GM12872 (cell line): Measurements from ENCODE around the gene PADI1.

ENCODE experiments used
- TF ChIP-seq, protein P1 (sequence below): IDR thresholded peaks from 3 replicates; pipeline ENCODE4 v1.5.1; 2011; ENCODE audit warnings: low read depth, mild to moderate bottlenecking, low read length, moderate library complexity; ENCODE audit not compliant: insufficient read depth

PADI1 gene

DNA sequence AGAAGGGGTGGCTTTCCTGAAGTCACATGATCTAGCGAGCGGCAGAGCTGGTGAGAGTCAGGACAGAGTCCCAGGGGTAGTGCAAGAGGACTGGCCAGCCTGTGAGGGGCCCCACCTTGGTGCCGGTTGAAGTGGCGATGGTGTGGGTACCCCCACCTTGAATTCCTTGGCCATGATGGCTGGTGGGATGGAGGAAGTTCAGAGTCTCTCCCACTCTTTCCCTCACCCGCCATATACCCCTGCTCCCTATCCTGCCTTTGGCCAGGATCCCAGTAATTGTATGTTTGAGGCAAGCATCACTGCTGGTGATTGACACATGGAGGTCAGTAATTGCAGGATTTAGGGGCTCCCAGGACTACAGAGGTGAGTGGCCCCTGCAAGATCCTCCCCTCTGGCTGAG is 55.8 kb downstream of the PADI1 start:
- TF ChIP-seq, protein P1, sequence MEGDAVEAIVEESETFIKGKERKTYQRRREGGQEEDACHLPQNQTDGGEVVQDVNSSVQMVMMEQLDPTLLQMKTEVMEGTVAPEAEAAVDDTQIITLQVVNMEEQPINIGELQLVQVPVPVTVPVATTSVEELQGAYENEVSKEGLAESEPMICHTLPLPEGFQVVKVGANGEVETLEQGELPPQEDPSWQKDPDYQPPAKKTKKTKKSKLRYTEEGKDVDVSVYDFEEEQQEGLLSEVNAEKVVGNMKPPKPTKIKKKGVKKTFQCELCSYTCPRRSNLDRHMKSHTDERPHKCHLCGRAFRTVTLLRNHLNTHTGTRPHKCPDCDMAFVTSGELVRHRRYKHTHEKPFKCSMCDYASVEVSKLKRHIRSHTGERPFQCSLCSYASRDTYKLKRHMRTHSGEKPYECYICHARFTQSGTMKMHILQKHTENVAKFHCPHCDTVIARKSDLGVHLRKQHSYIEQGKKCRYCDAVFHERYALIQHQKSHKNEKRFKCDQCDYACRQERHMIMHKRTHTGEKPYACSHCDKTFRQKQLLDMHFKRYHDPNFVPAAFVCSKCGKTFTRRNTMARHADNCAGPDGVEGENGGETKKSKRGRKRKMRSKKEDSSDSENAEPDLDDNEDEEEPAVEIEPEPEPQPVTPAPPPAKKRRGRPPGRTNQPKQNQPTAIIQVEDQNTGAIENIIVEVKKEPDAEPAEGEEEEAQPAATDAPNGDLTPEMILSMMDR = no peak

DNA sequence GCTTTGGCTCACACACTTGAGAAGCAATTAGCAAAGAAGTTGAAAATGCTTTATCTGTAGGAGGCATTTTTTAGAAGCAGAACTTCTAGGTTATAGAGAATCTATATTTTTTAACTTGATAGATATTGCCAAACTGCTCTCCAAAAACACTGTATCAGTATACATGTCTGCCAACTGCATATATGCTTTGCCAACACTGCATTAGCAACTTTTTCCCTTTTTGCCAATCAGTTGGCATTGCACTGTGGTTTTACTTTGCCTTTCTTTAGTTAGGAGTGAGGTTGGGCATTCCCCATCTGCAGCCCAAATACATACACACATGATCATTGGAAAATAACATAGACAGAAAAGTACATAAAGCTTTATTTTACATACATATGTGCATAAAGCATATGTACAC is 59.0 kb downstream of the PADI1 start:
- TF ChIP-seq, protein P1 = no peak

DNA sequence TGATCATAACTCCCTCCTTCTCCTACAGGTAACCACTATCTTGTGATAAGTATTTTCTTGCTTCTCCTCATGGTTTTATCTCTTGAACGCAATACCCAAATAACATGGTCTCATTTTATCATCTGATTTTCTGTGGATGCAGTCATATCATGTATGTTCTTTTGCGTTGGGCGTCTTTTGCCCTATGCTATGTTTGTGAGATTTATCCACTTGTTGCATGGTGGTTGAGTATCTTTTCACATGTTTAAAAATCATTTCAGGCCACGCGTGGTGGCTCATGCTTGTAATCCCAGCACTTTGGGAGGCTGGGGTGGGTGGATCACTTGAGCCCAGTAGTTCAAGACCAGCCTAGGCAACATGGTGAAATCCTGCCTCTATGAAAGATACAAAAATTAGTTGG is 59.5 kb downstream of the PADI1 start:
- TF ChIP-seq, protein P1 = no peak

DNA sequence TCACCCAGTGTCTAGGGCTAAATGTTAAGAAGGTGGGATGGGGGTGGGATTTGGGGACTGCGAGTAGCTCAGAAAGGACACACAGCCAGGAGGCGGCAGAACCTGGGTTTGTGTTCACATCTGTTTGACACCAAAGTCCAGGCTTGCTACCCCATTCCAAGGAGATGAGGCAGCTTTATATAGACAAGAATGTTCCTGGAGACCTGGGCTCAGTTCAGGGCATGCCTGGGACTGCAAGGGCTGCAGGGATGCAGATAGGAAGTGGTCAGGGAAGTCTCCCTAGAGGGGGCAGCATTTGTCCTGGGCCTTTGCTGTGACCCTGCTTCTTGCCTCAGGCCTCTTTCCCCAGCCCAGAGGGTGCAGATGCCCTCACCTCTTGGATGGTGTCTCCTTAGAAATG is 60.2 kb downstream of the PADI1 start:
- TF ChIP-seq, protein P1 = no peak

DNA sequence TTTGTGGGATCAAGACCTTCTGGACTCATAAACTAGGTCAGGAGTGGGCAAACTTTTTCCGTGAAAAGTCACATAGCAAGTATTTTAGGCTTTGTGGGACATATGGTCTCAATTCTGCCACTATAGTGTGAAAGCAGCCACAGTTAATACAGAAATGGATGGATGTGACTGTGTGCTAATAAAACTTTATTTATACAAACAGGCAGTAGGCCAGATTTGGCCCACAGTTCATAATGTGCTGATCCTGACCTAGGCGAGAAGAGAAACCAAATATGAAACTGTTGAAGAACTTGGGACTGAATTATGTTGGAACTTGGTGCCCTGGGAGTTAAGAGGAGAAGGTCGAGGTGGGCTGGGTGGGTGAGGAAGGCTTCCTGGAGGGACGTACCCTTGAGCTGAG is 61.0 kb downstream of the PADI1 start:
- TF ChIP-seq, protein P1 = no peak

DNA sequence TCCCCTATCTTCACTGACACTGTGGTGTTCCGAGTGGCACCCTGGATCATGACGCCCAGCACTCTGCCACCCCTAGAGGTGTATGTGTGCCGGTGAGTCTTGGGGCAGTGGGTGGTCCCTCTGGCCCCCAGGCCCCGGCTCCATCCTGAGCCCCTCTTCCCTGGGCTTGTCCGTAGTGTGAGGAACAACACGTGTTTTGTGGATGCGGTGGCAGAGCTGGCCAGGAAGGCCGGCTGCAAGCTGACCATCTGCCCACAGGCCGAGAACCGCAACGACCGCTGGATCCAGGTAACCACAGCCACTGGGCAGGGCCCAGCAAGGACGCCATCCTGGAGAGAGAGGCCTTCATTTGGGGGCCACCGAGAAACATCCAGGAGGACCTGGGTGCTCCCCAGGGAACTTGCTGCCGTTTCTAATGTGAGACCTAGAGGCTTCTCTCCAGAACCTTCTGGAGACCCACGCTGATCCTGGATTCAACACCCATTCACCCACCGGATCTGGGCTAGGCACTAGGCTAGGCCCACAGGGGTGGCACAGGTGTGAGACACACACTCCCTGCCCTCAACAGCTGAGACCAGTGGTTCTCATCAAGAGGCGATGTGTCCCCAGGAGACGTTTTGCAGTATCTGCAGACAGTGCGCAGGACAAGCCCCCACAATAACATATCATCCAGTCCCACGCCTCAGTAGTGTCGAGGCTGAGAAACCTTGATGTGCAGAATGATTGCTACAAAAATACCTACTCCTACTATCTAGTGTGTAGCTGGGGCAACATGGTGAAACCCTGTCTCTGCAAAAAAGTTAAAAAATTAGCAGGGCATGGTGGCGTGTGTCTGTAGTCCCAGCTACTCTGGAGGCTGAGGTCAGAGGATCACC is 66.2 kb downstream of the PADI1 start:
- TF ChIP-seq, protein P1 = no peak

DNA sequence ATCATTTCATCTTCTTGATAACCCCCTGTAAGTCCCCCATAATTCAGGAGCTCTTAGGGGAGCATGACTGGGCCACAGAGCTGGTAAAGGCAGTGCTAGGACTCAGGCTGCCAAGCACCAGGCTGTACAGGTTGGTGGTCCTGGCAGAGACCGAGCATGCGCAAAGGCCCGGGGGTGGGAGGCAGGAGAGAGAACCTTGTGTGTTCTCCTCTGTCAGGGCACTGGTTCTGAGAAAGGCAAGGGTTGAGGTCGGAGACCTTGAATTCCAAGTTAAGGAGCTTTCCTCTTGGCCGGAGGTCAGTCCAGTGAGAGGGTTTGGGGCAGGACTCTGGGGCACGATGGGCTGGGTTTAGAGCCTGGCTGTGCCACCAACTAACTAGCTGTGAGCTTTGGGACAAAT is 67.1 kb downstream of the PADI1 start:
- TF ChIP-seq, protein P1 = no peak

DNA sequence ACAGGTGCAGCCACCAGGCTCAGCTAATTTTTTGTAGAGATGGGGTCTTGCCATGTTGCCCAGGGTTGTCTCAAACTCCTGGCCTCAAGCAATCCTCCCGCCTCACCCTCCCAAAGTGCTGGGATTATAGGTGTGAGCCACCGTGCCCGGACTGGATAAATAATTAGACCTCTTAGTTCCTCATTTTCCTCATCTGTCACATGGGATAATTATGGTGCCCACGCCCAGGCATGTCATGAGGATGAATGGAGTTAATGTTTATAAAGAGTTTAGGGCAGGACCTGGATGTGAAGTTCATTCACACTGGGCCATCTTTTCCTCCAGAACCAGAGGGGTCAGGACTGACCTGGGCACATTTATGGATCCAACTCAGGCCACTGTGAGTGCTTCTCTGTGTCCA is 67.7 kb downstream of the PADI1 start:
- TF ChIP-seq, protein P1 = no peak
